ENCODE results near the gene RNU7-1. TPM values are rescaled to one million over a fixed set of nuclear protein-coding genes. Genes with fewer than 3 reads are reported as not detected.

The RNU7-1 gene
- total RNA-seq, 1 donor from 2014 or later = not detected

DNA sequence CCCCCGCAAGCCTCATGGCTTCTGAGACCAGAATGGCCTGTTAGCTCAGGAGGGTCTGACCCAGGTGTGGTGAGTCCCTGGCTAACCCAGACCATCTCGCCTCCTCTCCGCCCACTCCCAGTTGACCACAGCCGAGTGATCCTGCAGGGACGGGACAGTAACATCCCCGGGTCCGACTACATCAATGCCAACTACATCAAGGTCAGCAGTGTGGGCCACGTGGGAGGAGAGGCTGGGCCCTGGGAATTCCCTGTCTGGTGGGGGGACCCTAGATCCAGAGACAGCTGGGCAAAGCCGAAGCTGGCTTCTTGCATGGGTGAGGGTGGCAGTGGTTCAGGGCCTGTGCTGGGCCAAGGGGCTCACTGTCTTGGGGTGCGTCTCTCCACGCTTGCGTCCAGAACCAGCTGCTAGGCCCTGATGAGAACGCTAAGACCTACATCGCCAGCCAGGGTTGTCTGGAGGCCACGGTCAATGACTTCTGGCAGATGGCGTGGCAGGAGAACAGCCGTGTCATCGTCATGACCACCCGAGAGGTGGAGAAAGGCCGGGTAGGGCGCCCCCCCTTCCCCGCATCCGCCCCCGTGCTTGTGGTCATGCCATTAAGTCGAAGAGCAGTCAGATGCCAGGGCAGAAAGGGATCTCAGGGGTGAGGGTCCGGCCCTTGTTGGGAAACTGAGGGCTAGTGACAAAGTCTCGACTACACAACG lies 12.6 kb downstream of the RNU7-1 start:
- peak overlapping the region; percentile 37 for H3K4me3 Mint-ChIP-seq (ENCODE audit: unreplicated experiment)
- DNase-seq (ENCODE audit: low spot score) = no peak
- TF ChIP-seq, protein P1, sequence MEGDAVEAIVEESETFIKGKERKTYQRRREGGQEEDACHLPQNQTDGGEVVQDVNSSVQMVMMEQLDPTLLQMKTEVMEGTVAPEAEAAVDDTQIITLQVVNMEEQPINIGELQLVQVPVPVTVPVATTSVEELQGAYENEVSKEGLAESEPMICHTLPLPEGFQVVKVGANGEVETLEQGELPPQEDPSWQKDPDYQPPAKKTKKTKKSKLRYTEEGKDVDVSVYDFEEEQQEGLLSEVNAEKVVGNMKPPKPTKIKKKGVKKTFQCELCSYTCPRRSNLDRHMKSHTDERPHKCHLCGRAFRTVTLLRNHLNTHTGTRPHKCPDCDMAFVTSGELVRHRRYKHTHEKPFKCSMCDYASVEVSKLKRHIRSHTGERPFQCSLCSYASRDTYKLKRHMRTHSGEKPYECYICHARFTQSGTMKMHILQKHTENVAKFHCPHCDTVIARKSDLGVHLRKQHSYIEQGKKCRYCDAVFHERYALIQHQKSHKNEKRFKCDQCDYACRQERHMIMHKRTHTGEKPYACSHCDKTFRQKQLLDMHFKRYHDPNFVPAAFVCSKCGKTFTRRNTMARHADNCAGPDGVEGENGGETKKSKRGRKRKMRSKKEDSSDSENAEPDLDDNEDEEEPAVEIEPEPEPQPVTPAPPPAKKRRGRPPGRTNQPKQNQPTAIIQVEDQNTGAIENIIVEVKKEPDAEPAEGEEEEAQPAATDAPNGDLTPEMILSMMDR (IDR thresholded peaks at IDR 0.05; ENCODE audit: unreplicated experiment) = no peak
- H3K4me1 Mint-ChIP-seq (ENCODE audit: unreplicated experiment) = peaks cover 38% of the 10 kb centered on the region
- no peaks in the 10 kb centered on the region for H3K9me3 Mint-ChIP-seq (ENCODE audit: unreplicated experiment)
- H3K36me3 Mint-ChIP-seq (ENCODE audit: low read depth, unreplicated experiment) = peaks cover 5% of the 10 kb centered on the region
- H3K27ac Mint-ChIP-seq (ENCODE audit: unreplicated experiment) = no peak overlapping the region
- H3K27me3 Mint-ChIP-seq (ENCODE audit: unreplicated experiment) = peaks cover 15% of the 10 kb centered on the region

DNA sequence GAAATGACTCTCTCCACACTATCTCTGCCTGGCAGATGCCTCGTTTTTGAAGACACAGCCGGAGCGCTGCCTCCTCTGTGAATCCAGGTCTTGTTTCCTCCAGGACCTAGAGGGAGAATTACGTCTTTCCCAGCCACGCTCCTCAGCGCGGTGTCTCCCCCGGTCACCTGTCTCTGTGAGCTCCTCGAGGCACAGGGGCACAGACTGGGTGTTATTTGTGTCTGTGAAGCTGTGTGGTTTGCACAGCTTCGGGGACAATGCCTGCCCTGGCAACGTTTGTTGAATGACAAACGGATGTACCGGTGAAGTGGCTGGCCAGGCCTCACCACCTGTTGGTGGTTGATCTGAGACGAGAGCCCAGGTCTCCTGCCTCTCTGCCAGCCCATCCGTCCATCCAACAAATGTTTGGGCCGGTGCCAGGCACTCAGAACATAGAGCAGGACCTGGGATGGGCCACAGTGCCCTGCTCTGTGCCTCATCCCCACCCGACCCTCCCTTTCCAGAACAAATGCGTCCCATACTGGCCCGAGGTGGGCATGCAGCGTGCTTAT lies 13.6 kb downstream of the RNU7-1 start:
- no peak for DNase-seq (ENCODE audit: low spot score)
- H3K36me3 Mint-ChIP-seq (ENCODE audit: low read depth, unreplicated experiment) = peaks cover 5% of the 10 kb centered on the region
- peak overlapping the region; percentile 37 for H3K4me3 Mint-ChIP-seq (ENCODE audit: unreplicated experiment)
- peaks cover 15% of the 10 kb centered on the region for H3K27me3 Mint-ChIP-seq (ENCODE audit: unreplicated experiment)
- peaks cover 42% of the 10 kb centered on the region for H3K4me1 Mint-ChIP-seq (ENCODE audit: unreplicated experiment)
- no peaks in the 10 kb centered on the region for H3K9me3 Mint-ChIP-seq (ENCODE audit: unreplicated experiment)
- no peak overlapping the region for H3K27ac Mint-ChIP-seq (ENCODE audit: unreplicated experiment)
- TF ChIP-seq, protein P1 (IDR thresholded peaks at IDR 0.05; ENCODE audit: unreplicated experiment) = no peak

DNA sequence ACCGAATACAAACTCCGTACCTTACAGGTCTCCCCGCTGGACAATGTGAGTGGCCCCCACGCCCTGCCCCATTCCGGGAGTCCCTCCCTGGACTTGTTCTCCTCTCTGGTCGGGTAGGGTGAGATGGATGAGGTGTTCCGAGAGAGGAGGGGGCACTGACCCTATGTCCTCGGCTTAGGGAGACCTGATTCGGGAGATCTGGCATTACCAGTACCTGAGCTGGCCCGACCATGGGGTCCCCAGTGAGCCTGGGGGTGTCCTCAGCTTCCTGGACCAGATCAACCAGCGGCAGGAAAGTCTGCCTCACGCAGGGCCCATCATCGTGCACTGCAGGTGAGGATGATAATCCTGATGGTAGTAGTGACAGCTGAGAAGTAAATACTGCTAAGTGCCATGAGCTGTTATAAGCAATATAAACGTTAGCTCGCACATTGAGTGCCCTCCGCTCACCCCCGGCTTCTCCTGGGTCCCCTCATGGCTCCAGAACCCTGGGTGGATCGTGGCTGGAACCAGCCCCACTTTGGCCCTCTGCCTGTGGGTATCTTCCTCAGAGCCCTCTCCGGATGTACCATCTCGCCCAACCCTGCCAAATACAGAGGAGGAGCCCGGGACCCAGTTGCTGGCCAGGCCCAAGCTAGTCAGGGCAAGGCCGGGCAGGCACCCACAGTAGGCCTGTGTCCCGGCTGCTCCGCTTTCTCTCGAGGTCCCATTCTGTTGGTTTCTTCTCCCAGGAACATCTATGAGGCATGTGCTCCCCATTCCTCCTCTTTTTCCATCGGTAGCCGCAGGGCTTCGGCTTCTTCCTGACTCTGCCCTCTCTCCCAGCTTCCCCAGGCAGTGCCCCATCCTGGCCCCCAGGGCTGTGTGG lies 14.4 kb downstream of the RNU7-1 start:
- DNase-seq (ENCODE audit: low spot score) = no peak
- peaks cover 38% of the 10 kb centered on the region for H3K4me1 Mint-ChIP-seq (ENCODE audit: unreplicated experiment)
- peak overlapping the region; percentile 37 for H3K4me3 Mint-ChIP-seq (ENCODE audit: unreplicated experiment)
- H3K27me3 Mint-ChIP-seq (ENCODE audit: unreplicated experiment) = peaks cover 16% of the 10 kb centered on the region
- TF ChIP-seq, protein P1 (IDR thresholded peaks at IDR 0.05; ENCODE audit: unreplicated experiment) = no peak
- no peak overlapping the region for H3K27ac Mint-ChIP-seq (ENCODE audit: unreplicated experiment)
- no peaks in the 10 kb centered on the region for H3K9me3 Mint-ChIP-seq (ENCODE audit: unreplicated experiment)
- peaks cover 5% of the 10 kb centered on the region for H3K36me3 Mint-ChIP-seq (ENCODE audit: low read depth, unreplicated experiment)

DNA sequence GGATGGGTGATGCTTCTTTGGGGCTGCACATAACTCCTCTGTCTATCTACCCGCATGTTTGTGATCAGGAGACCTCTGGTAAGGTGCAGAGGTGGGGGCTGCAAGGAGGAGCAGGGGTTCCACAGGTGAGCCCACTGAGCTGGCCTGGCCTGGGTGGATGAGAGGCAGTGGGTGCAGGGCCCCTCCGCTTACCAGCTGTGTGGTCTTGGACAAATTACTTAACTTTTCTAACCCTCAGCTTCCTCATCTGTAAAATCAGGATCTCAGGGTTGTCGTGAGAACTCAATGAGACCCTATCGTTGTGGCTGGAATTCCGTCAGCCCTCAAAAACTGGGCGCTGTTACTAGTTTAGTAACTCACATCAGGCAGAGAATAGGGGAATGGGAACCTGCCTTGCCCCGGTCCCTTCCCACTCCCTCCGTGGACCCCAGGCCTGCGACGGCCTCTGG lies 15.0 kb downstream of the RNU7-1 start:
- peaks cover 16% of the 10 kb centered on the region for H3K27me3 Mint-ChIP-seq (ENCODE audit: unreplicated experiment)
- H3K4me3 Mint-ChIP-seq (ENCODE audit: unreplicated experiment) = peak overlapping the region; percentile 37
- H3K36me3 Mint-ChIP-seq (ENCODE audit: low read depth, unreplicated experiment) = peaks cover 5% of the 10 kb centered on the region
- peaks cover 34% of the 10 kb centered on the region for H3K4me1 Mint-ChIP-seq (ENCODE audit: unreplicated experiment)
- DNase-seq (ENCODE audit: low spot score) = no peak
- H3K9me3 Mint-ChIP-seq (ENCODE audit: unreplicated experiment) = no peaks in the 10 kb centered on the region
- no peak overlapping the region for H3K27ac Mint-ChIP-seq (ENCODE audit: unreplicated experiment)
- TF ChIP-seq, protein P1 (IDR thresholded peaks at IDR 0.05; ENCODE audit: unreplicated experiment) = no peak
